Type B pancreatic cell (in vitro differentiated cells): ENCODE data around the gene ZBTB20. TPM values are rescaled to one million over a fixed set of nuclear protein-coding genes. Genes with fewer than 3 reads are reported as not detected.

Source experiments
- DNase-seq: peaks from one replicate; pipeline ENCODE4 v3.0.0; 2021; ENCODE audit warnings: mixed read lengths; ENCODE audit not compliant: unreplicated experiment; ENCODE audit errors: extremely low spot score
- H3K27ac Mint-ChIP-seq: 2 replicates; pipeline ENCODE4 v1.8.0; 2021; ENCODE audit warnings: mild to moderate bottlenecking, mixed read lengths
- H3K27me3 Mint-ChIP-seq: 2 replicates; pipeline ENCODE4 v1.8.0; 2021; ENCODE audit warnings: mixed read lengths
- H3K36me3 Mint-ChIP-seq: 2 replicates; pipeline ENCODE4 v1.8.0; 2021; ENCODE audit warnings: mixed read lengths
- H3K4me1 Mint-ChIP-seq: one replicate; pipeline ENCODE4 v1.8.0; 2021; ENCODE audit warnings: mixed read lengths; ENCODE audit not compliant: unreplicated experiment
- H3K4me3 Mint-ChIP-seq: 2 replicates; pipeline ENCODE4 v1.8.0; 2021; ENCODE audit warnings: mild to moderate bottlenecking, mixed read lengths
- H3K9me3 Mint-ChIP-seq: 2 replicates; pipeline ENCODE4 v1.8.0; 2021; ENCODE audit warnings: mixed read lengths
- CTCF ChIP-seq: fragments of 200-600 bp; sonication (generic); conservative IDR thresholded peaks from 2 replicates; pipeline ENCODE4 v1.5.0; 2021; ENCODE audit warnings: antibody characterized with exemption, mild to moderate bottlenecking
- total RNA-seq: library from RNA; stranded (reverse); gene quantifications from 2 replicates; pipeline ENCODE4 v1.2.1, GENCODE V29; 2021; ENCODE audit warnings: low replicate concordance

ZBTB20 gene
- total RNA-seq, 1 donor from 2014 or later = 14.4 TPM

DNA sequence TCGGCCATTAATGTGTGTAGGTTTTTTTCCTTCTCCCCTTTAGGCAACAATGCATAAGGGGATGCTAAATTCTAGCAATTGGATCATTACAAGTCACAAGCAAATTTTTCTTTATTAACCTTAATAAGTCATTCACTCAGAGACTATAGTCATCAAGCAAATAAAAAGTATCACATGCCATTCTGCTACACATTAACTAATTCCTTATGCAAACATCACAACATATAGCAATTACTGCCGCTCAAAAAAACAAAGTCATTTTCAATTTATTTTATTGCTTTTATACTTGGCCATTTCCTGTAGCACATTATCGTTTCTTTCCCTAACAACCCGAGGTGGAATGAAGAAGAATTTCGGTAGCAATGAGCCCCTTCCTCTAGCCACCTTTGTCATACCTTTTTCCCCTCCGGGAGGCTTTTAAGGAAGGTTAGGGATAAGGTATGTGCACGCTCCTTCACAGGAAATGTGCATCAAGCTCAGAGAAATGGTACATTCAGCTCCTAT is 432.1 kb downstream of the ZBTB20 start:
- H3K27ac Mint-ChIP-seq = no peak overlapping the region
- H3K9me3 Mint-ChIP-seq = no peaks in the 10 kb centered on the region
- no peaks in the 10 kb centered on the region for H3K27me3 Mint-ChIP-seq
- no peak for DNase-seq
- peaks cover 19% of the 10 kb centered on the region for H3K4me1 Mint-ChIP-seq
- TF ChIP-seq CTCF = no peak
- no peak overlapping the region for H3K4me3 Mint-ChIP-seq
- no peaks in the 10 kb centered on the region for H3K36me3 Mint-ChIP-seq

- H3K27ac Mint-ChIP-seq = no peak overlapping the region
These were observed 432.9 kb downstream of the ZBTB20 start for GRCh38 chr3:114714237-114714636.

GRCh38 chr3:114712728-114713492 is 434.2 kb downstream of the ZBTB20 start:
- Mint-ChIP-seq H3K4me3 (no peak overlapping the region), H3K4me1 (peaks cover 21% of the 10 kb centered on the region), H3K27me3 (no peaks in the 10 kb centered on the region), H3K9me3 (no peaks in the 10 kb centered on the region), H3K36me3 (no peaks in the 10 kb centered on the region), H3K27ac (no peak overlapping the region)
- no peak for TF ChIP-seq CTCF
- DNase-seq = no peak

More at GRCh38 chr3:114714237-114714636, 432.9 kb downstream of the ZBTB20 start:
- Mint-ChIP-seq H3K9me3 (no peaks in the 10 kb centered on the region), H3K36me3 (no peaks in the 10 kb centered on the region), H3K4me3 (no peak overlapping the region), H3K4me1 (peaks cover 19% of the 10 kb centered on the region), H3K27me3 (no peaks in the 10 kb centered on the region)
- TF ChIP-seq CTCF = no peak
- no peak for DNase-seq

DNA sequence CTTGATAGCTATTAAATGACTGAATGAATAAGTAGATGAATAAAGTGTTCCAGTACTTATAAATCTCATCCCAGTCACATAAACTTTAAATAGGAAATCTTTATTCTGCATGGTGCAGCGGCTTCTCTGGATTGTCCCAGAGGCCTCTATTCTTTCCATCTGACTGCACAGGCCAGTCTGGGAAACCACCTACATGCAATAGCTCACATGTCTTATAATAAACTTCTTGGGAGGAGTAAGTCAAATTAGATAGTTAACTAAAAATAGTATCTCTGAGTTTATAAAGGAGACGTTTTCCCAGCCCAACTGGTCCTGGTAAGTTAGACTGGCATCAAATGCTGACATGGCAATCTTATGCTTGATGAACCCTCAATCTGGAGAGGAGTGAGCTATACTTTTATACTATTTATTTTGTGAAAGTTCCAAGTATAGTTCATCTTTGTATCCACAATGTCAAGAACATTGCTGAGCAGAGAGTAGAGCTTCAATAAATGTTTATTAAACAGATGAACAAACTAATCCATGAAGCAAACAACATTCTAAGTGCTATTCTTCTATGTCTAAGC is 435.7 kb downstream of the ZBTB20 start:
- H3K27ac Mint-ChIP-seq = no peak overlapping the region
- H3K4me1 Mint-ChIP-seq = peaks cover 33% of the 10 kb centered on the region
- TF ChIP-seq CTCF = no peak
- no peaks in the 10 kb centered on the region for H3K9me3 Mint-ChIP-seq
- H3K4me3 Mint-ChIP-seq = no peak overlapping the region
- H3K27me3 Mint-ChIP-seq = no peaks in the 10 kb centered on the region
- no peaks in the 10 kb centered on the region for H3K36me3 Mint-ChIP-seq
- DNase-seq = no peak

- DNase-seq = no peak
These were observed 438.0 kb downstream of the ZBTB20 start for GRCh38 chr3:114709102-114709501.

More at GRCh38 chr3:114709102-114709501, 438.0 kb downstream of the ZBTB20 start:
- H3K36me3 Mint-ChIP-seq = no peaks in the 10 kb centered on the region
- peaks cover 28% of the 10 kb centered on the region for H3K4me1 Mint-ChIP-seq
- H3K4me3 Mint-ChIP-seq = no peak overlapping the region
- no peak for TF ChIP-seq CTCF
- no peaks in the 10 kb centered on the region for H3K27me3 Mint-ChIP-seq
- no peaks in the 10 kb centered on the region for H3K9me3 Mint-ChIP-seq
- no peak overlapping the region for H3K27ac Mint-ChIP-seq
